NB4 (cell line): Measurements from ENCODE around the gene GRID1.

Source experiments
- MYC ChIP-seq: IDR thresholded peaks from 2 replicates; pipeline ENCODE4 v1.6.1; 2011; ENCODE audit warnings: low read depth, low read length
- POLR2A ChIP-seq: IDR thresholded peaks from 2 replicates; pipeline ENCODE4 v1.6.1; 2011; ENCODE audit warnings: mild to moderate bottlenecking; ENCODE audit not compliant: insufficient read length; ENCODE audit errors: extremely low read depth
- TF ChIP-seq, protein P1 (sequence below): IDR thresholded peaks from one replicate; pipeline ENCODE4 v1.5.1; 2012; ENCODE audit warnings: low read depth, low read length

DNA sequence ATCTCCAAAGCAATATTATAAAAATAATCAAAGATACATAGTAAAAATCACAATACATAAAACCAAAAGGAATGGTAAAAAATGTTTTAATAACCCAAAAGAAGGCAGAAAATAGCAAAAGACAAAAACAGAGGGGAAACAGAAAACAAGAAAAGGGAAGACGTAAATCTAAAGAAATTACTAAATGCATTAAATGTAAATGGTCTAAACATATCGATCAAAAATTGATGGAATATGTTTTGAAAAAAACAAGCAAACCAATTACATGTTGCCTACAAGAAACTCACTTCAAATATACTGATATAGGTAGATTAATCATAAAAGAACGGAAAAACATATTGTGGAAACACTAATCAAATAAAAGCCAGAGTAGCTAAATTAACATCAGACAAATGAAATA is 369.1 kb downstream of the GRID1 start:
- TF ChIP-seq MYC (no peak), POLR2A (no peak)
- TF ChIP-seq, protein P1, sequence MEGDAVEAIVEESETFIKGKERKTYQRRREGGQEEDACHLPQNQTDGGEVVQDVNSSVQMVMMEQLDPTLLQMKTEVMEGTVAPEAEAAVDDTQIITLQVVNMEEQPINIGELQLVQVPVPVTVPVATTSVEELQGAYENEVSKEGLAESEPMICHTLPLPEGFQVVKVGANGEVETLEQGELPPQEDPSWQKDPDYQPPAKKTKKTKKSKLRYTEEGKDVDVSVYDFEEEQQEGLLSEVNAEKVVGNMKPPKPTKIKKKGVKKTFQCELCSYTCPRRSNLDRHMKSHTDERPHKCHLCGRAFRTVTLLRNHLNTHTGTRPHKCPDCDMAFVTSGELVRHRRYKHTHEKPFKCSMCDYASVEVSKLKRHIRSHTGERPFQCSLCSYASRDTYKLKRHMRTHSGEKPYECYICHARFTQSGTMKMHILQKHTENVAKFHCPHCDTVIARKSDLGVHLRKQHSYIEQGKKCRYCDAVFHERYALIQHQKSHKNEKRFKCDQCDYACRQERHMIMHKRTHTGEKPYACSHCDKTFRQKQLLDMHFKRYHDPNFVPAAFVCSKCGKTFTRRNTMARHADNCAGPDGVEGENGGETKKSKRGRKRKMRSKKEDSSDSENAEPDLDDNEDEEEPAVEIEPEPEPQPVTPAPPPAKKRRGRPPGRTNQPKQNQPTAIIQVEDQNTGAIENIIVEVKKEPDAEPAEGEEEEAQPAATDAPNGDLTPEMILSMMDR: no peak
